Globus pallidus (tissue), 1 donor: ENCODE data around the gene KRTAP12-3.
"Not testable (repeated sequence)": the region's sequence is repeated elsewhere in the genome, so short reads cannot be mapped to it uniquely, and the experiment has no call there.

Source experiments
- DNase-seq: peaks from one replicate; pipeline ENCODE4 v3.0.0-alpha.2; 2015; ENCODE audit warnings: low spot score

Gene KRTAP12-3

GRCh38 chr21:44627181-44627822 is 30.4 kb upstream of the KRTAP12-3 start:
- not testable (repeated sequence) for DNase-seq

- not testable (repeated sequence) for DNase-seq
Observed at GRCh38 chr21:44627831-44628233, 29.9 kb upstream of the KRTAP12-3 start.

- no peak for DNase-seq
Observed at GRCh38 chr21:44628707-44629391, 28.9 kb upstream of the KRTAP12-3 start.

GRCh38 chr21:44630440-44630839 is 27.3 kb upstream of the KRTAP12-3 start:
- DNase-seq = no peak

GRCh38 chr21:44632067-44632466 is 25.7 kb upstream of the KRTAP12-3 start:
- DNase-seq = no peak

GRCh38 chr21:44636209-44637017 is 21.3 kb upstream of the KRTAP12-3 start:
- DNase-seq = no peak

- no peak for DNase-seq
Observed at GRCh38 chr21:44637018-44637850, 20.5 kb upstream of the KRTAP12-3 start, which contains the start of gene KRTAP10-10. KRTAP10-10 (plus strand) TSS chr21:44637356; CDS start chr21:44637418, 62 bp downstream.

- DNase-seq = not testable (repeated sequence)
Observed at GRCh38 chr21:44637851-44638348, 19.8 kb upstream of the KRTAP12-3 start.

GRCh38 chr21:44638506-44639330 is 19.0 kb upstream of the KRTAP12-3 start:
- not testable (repeated sequence) for DNase-seq

- no peak for DNase-seq
Observed at GRCh38 chr21:44639331-44639655, 18.4 kb upstream of the KRTAP12-3 start.

- DNase-seq = no peak
Observed at GRCh38 chr21:44640761-44641160, 17.0 kb upstream of the KRTAP12-3 start.

- no peak for DNase-seq
Observed at GRCh38 chr21:44643741-44644310, 13.9 kb upstream of the KRTAP12-3 start.

- no peak for DNase-seq
Observed at GRCh38 chr21:44644878-44645277, 12.9 kb upstream of the KRTAP12-3 start.

GRCh38 chr21:44646366-44647221 is 11.1 kb upstream of the KRTAP12-3 start, which contains the start of gene KRTAP10-11:
KRTAP10-11 (plus strand) TSS chr21:44646414; CDS start chr21:44646459, 45 bp downstream.
- not testable (repeated sequence) for DNase-seq

GRCh38 chr21:44647222-44647552 is 10.5 kb upstream of the KRTAP12-3 start:
- no peak for DNase-seq

- DNase-seq = no peak
Observed at GRCh38 chr21:44648557-44649311, 9.0 kb upstream of the KRTAP12-3 start.

- DNase-seq = no peak
Observed at GRCh38 chr21:44649521-44650100, 8.1 kb upstream of the KRTAP12-3 start.

GRCh38 chr21:44650265-44650972 is 7.3 kb upstream of the KRTAP12-3 start:
- DNase-seq = no peak
